ENCODE measurements around the gene MCTP1. TPM values are rescaled to one million over a fixed set of nuclear protein-coding genes. Genes with fewer than 3 reads are reported as not detected.

MCTP1 gene
- total RNA-seq, 1 experiment from 2014 or later: 0.44 TPM

DNA sequence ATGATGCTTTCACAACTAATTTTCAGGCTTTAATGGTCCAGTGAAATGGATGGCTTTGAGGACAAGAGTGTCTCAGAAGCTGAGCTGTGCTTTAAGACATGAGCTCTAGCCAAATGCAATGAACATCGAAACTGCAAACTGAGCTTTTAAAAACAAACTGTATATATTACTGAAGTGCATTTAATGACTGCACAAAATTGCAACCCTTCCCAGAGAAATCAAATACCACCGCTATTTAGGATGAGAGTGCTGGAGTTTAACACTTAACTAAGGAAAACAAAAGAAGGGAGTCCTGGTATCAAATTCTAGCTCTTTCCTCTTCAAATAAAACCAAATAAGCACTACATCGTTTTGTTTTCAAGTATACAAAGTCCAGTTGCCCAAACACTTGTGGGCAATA, 502.5 kb downstream of the MCTP1 start:
- Histone ChIP-seq H3K27me3 (ENCODE audit: insufficient read depth, low read length) (no peaks in the 10 kb centered on the region), H4K20me1 (ENCODE audit: insufficient read depth) (no peaks in the 10 kb centered on the region), H3K27ac (ENCODE audit: low read depth, low read length) (no peak overlapping the region), H2AFZ (ENCODE audit: low read depth, low read length, poor library complexity, severe bottlenecking) (no peak overlapping the region), H3K4me1 (ENCODE audit: control insufficient read depth in 1 of 2, insufficient read depth in 2 of 2, low read length in 2 of 2) (no peaks in the 10 kb centered on the region), H3K36me3 (ENCODE audit: control insufficient read depth in 1 of 2, insufficient read depth in 2 of 2, low read length in 2 of 2) (no peaks in the 10 kb centered on the region), H3K4me2 (ENCODE audit: low read length) (no peak overlapping the region), H3K9me3 (ENCODE audit: control insufficient read depth in 1 of 2, insufficient read depth in 1 of 2, low read depth in 1 of 2, low read length in 2 of 2) (no peaks in the 10 kb centered on the region), H3K9ac (ENCODE audit: low read length) (no peak overlapping the region), H3K4me3 (replicated peaks in 1 of 2; ENCODE audit: low read depth in 1 of 2, low read length in 2 of 2) (no peak overlapping the region), H3K79me2 (ENCODE audit: insufficient read depth, low read length) (no peaks in the 10 kb centered on the region), H3K9me2 (ENCODE audit: insufficient read depth) (no peaks in the 10 kb centered on the region)
- TF ChIP-seq POLR2A (IDR thresholded peaks at IDR 0.05; ENCODE audit: borderline replicate concordance, extremely low read depth, insufficient read depth, insufficient read length) (no peak), SP1 (IDR thresholded peaks at IDR 0.05; ENCODE audit: low read depth) (no peak), JUND (IDR thresholded peaks at IDR 0.05) (no peak), SIN3A (IDR thresholded peaks at IDR 0.05; ENCODE audit: low read depth) (no peak), ZNF274 (IDR thresholded peaks at IDR 0.05; ENCODE audit: low read depth, low read length) (no peak), TCF7L2 (IDR thresholded peaks at IDR 0.05; ENCODE audit: borderline replicate concordance, extremely low read depth, insufficient read depth, insufficient read length) (no peak), CBX3 (IDR thresholded peaks at IDR 0.05; ENCODE audit: low read depth) (no peak), EZH2phosphoT487 (IDR thresholded peaks at IDR 0.05; ENCODE audit: borderline replicate concordance) (no peak), MAX (IDR thresholded peaks at IDR 0.05) (no peak), ZBTB33 (IDR thresholded peaks at IDR 0.05; ENCODE audit: extremely low read depth, insufficient replicate concordance, low read length) (no peak), RAD21 (IDR thresholded peaks at IDR 0.05; ENCODE audit: low read depth) (no peak), SRF (IDR thresholded peaks at IDR 0.05; ENCODE audit: low read depth) (no peak), ELF1 (IDR thresholded peaks at IDR 0.05; ENCODE audit: borderline replicate concordance, low read depth) (no peak), EGR1 (IDR thresholded peaks at IDR 0.05; ENCODE audit: low read depth) (no peak), POLR2AphosphoS5 (IDR thresholded peaks at IDR 0.05; ENCODE audit: low read depth, low read length) (no peak), FOSL1 (IDR thresholded peaks at IDR 0.05; ENCODE audit: low read depth) (no peak), CEBPB (IDR thresholded peaks at IDR 0.05; ENCODE audit: low read depth) (no peak), YY1 (IDR thresholded peaks at IDR 0.05; ENCODE audit: extremely low read depth, insufficient replicate concordance, low read depth, low read length) (no peak)
- DNase-seq (ENCODE audit: low read depth, low spot score) (no peak), ATAC-seq (no peak)
- no TSS peak for BruUV-seq (replicated peaks)
- ChIA-PET RAD21 (ENCODE audit: low non-redundant PET in 1 of 2, low total read pairs in 2 of 2, uncharacterized antibody in 2 of 2, unreplicated experiment in 2 of 2) (no interaction called here), POLR2A (no interaction called here), CTCF (no interaction called here)
- intact Hi-C loops (cut with micrococcal nuclease): no loop called here

All from HCT116 (cell line).